B cell (primary cell): ENCODE data around the gene COL4A6. TPM values are rescaled to one million over a fixed set of nuclear protein-coding genes. Genes with fewer than 3 reads are reported as not detected.

ENCODE experiments used
- ATAC-seq: fragments of 200-7000 bp; cut with Tn5 transposase; one replicate; pipeline ENCODE4 v1.10.0; 2021; ENCODE audit warnings: low read depth, mild to moderate bottlenecking, moderate number of reproducible peaks, moderate library complexity
- CTCF ChIA-PET: fragments of 350-600 bp; sonication (Branson Sonifier 250); formaldehyde crosslinking; loops from one replicate; lab custom pipeline; 2021; ENCODE audit warnings: antibody characterized with exemption, inconsistent platforms; lab: Charles Lee
- POLR2A ChIA-PET: fragments of 350-600 bp; sonication (Branson Sonifier 250); formaldehyde crosslinking; loops from one replicate; lab custom pipeline; 2021; ENCODE audit warnings: antibody characterized with exemption; lab: Charles Lee
- DNase-seq: peaks from one replicate; pipeline ENCODE4 v3.0.0; 2013
- H2AFZ ChIP-seq: 2 replicates; pipeline ENCODE4 v1.6.1; 2012; ENCODE audit warnings: mild to moderate bottlenecking, low read depth, low read length; ENCODE audit not compliant: insufficient read depth, poor library complexity, severe bottlenecking
- H3K27ac ChIP-seq, 2 donors: 1 replicate in 1 of 2; 2 replicates in 1 of 2; pipeline ENCODE4 v1.5.1; 2012 to 2013; ENCODE audit warnings: low read length in 2 of 2, mild to moderate bottlenecking in 2 of 2, moderate library complexity in 1 of 2
- H3K27me3 ChIP-seq, 4 experiments: fragments of 200-600 bp in 1 of 4; sonication (generic) in 1 of 4; replicated peaks in 1 of 4; 1 replicate in 2 of 4; 2 replicates in 2 of 4; pipeline versions ENCODE4 v1.6.1 to v1.7.0; 2013 to 2016; ENCODE audit warnings: low read length in 3 of 4, mild to moderate bottlenecking in 2 of 4, mixed read lengths in 1 of 4, moderate library complexity in 1 of 4; ENCODE audit not compliant: insufficient read depth in 4 of 4, control insufficient read depth in 3 of 4; ENCODE audit errors: control extremely low read depth in 1 of 4
- H3K36me3 ChIP-seq, 2 experiments: replicated peaks in 1 of 2; 1 replicate in 1 of 2; 2 replicates in 1 of 2; pipeline versions ENCODE4 v1.6.1 to v1.7.1; 2013; ENCODE audit warnings: low read length in 1 of 2; ENCODE audit not compliant: insufficient read depth in 2 of 2, control insufficient read depth in 1 of 2; ENCODE audit errors: control extremely low read depth in 1 of 2, extremely low read depth in 1 of 2
- H3K4me1 ChIP-seq, 2 donors: fragments of 200-600 bp in 1 of 2; sonication (generic) in 1 of 2; 1 replicate in 1 of 2; 2 replicates in 1 of 2; pipeline versions ENCODE4 v1.5.1 to v1.6.1; 2013 to 2017; ENCODE audit warnings: low read length in 2 of 2; ENCODE audit not compliant: control insufficient read depth in 2 of 2, insufficient read depth in 2 of 2
- H3K4me2 ChIP-seq: replicated peaks from 2 replicates; pipeline ENCODE3; 2012; ENCODE audit warnings: mild to moderate bottlenecking, low read depth, low read length; ENCODE audit not compliant: poor library complexity, severe bottlenecking
- H3K4me3 ChIP-seq, 5 experiments: fragments of 200-600 bp in 1 of 5; sonication (generic) in 1 of 5; 1 replicate in 3 of 5; 2 replicates in 2 of 5; pipeline versions ENCODE4 v1.5.1 to v1.7.0; 2011 to 2016; ENCODE audit warnings: low read length in 4 of 5, mild to moderate bottlenecking in 4 of 5, low read depth in 2 of 5, control low read depth in 1 of 5, moderate library complexity in 1 of 5; ENCODE audit not compliant: insufficient read depth in 1 of 5; ENCODE audit errors: control extremely low read depth in 1 of 5, extremely low read depth in 1 of 5
- H3K79me2 ChIP-seq: fragments of 200-600 bp; sonication (generic); one replicate; pipeline ENCODE4 v1.6.0; 2016; ENCODE audit warnings: low read length; ENCODE audit not compliant: control insufficient read depth, insufficient read depth
- H3K9ac ChIP-seq: fragments of 200-600 bp; sonication (generic); 2 replicates; pipeline ENCODE4 v1.6.1; 2017; ENCODE audit warnings: mild to moderate bottlenecking, low read length, moderate library complexity
- H3K9me3 ChIP-seq, 3 donors: one replicate each; pipeline versions ENCODE4 v1.6.1 to v1.7.1; 2013; ENCODE audit warnings: low read length in 2 of 3; ENCODE audit not compliant: control insufficient read depth in 2 of 3, insufficient read depth in 1 of 3; ENCODE audit errors: control extremely low read depth in 1 of 3
- H4K20me1 ChIP-seq: 2 replicates; pipeline ENCODE4 v1.6.0; 2012; ENCODE audit warnings: mild to moderate bottlenecking, low read length; ENCODE audit not compliant: insufficient read depth, control insufficient read depth, poor library complexity, severe bottlenecking
- H3K27ac Mint-ChIP-seq: one replicate; pipeline ENCODE4 v1.8.0; 2021; ENCODE audit warnings: mixed read lengths
- H3K27me3 Mint-ChIP-seq: one replicate; pipeline ENCODE4 v1.8.0; 2021; ENCODE audit warnings: mixed read lengths
- H3K4me1 Mint-ChIP-seq: one replicate; pipeline ENCODE4 v1.8.0; 2021; ENCODE audit warnings: mixed read lengths
- H3K4me3 Mint-ChIP-seq: one replicate; pipeline ENCODE4 v1.8.0; 2021; ENCODE audit warnings: mixed read lengths
- H3K9me3 Mint-ChIP-seq: one replicate; pipeline ENCODE4 v1.8.0; 2022; ENCODE audit warnings: mixed read lengths; ENCODE audit not compliant: insufficient read depth
- EZH2 ChIP-seq: IDR thresholded peaks from 2 replicates; pipeline ENCODE4 v1.6.1; 2012; ENCODE audit warnings: borderline replicate concordance, low read depth, mild to moderate bottlenecking, moderate library complexity, low read length; ENCODE audit not compliant: insufficient read depth, poor library complexity, severe bottlenecking
- WGBS: methylation state at CpG from one replicate; pipeline ENCODE4 v1.1.5; 2013; ENCODE audit warnings: missing lambda C conversion rate; ENCODE audit not compliant: insufficient coverage; 5-methylcytosine and 5-hydroxymethylcytosine counted together
- intact Hi-C: fragments of 100-400 bp; cut with micrococcal nuclease; formaldehyde crosslinking; loops from one replicate; pipeline ENCODE4 v1.10.0; 2022
- polyA plus RNA-seq: library from polyadenylated mRNA; depleted of rRNA; stranded (reverse); fragments of >200 nt; gene quantifications from 2 replicates; pipeline ENCODE4 v1.2.3, GENCODE V29; 2012
- total RNA-seq, 2 donors: library from RNA; stranded (reverse); fragments of 120-200 nt in 1 of 2; gene quantifications; 1 replicate in 1 of 2; 2 replicates in 1 of 2; pipeline versions ENCODE4 v1.2.3 to v1.2.4, GENCODE V29; 2013 to 2022
- TF ChIP-seq, protein P1 (sequence below): fragments of 200-600 bp; IDR thresholded peaks from one replicate; pipeline ENCODE4 v1.8.0; 2022; ENCODE audit warnings: antibody characterized with exemption, mild to moderate bottlenecking

The COL4A6 gene
- total and polyA plus RNA-seq, 2 donors (not counting 1 experiment from before 2014, with no cell fraction given), result not detected

DNA sequence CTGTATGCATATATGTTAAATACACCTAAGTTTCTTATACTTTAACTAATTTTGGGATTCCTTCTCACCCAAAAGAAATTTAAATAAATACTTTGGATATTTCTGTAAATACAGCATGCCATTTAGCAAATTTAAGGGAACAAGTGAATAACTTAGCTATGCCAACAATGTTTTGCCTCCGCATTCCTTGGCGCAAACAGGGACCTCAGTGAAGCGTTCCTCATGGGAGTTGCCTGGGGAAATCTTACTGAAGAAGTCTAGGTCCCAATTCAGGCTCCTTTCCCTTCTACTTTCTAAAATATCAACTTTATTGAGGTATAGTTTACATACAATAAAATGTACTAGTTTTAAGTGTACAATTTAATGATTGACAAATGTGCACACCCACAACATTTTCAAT, 26.4 kb upstream of the COL4A6 start:
- H3K36me3 ChIP-seq, result no peaks in the 10 kb centered on the region
- ChIA-PET CTCF (no interaction called here), POLR2A (no interaction called here)
- H3K4me1 ChIP-seq, result no peaks in the 10 kb centered on the region
- H3K9me3 ChIP-seq, result no peaks in the 10 kb centered on the region
- no peaks in the 10 kb centered on the region for H4K20me1 ChIP-seq
- H3K27ac ChIP-seq, result no peak overlapping the region
- H3K79me2 ChIP-seq, result no peaks in the 10 kb centered on the region
- WGBS, result no CpG with 5 or more reads among the region's 3 CpGs
- no peak overlapping the region for H2AFZ ChIP-seq
- H3K4me3 ChIP-seq, result no peak overlapping the region
- Mint-ChIP-seq H3K4me3 (no peak overlapping the region), H3K27me3 (no peaks in the 10 kb centered on the region), H3K9me3 (no peaks in the 10 kb centered on the region), H3K27ac (no peak overlapping the region), H3K4me1 (no peaks in the 10 kb centered on the region)
- H3K27me3 ChIP-seq, result no peaks in the 10 kb centered on the region
- H3K9ac ChIP-seq, result no peak overlapping the region
- ATAC-seq (no peak), DNase-seq (no peak)
- TF ChIP-seq EZH2, result no peak
- TF ChIP-seq, protein P1, sequence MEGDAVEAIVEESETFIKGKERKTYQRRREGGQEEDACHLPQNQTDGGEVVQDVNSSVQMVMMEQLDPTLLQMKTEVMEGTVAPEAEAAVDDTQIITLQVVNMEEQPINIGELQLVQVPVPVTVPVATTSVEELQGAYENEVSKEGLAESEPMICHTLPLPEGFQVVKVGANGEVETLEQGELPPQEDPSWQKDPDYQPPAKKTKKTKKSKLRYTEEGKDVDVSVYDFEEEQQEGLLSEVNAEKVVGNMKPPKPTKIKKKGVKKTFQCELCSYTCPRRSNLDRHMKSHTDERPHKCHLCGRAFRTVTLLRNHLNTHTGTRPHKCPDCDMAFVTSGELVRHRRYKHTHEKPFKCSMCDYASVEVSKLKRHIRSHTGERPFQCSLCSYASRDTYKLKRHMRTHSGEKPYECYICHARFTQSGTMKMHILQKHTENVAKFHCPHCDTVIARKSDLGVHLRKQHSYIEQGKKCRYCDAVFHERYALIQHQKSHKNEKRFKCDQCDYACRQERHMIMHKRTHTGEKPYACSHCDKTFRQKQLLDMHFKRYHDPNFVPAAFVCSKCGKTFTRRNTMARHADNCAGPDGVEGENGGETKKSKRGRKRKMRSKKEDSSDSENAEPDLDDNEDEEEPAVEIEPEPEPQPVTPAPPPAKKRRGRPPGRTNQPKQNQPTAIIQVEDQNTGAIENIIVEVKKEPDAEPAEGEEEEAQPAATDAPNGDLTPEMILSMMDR, result no peak
- no peak overlapping the region for H3K4me2 ChIP-seq
- intact Hi-C loops, result no loop called here

DNA sequence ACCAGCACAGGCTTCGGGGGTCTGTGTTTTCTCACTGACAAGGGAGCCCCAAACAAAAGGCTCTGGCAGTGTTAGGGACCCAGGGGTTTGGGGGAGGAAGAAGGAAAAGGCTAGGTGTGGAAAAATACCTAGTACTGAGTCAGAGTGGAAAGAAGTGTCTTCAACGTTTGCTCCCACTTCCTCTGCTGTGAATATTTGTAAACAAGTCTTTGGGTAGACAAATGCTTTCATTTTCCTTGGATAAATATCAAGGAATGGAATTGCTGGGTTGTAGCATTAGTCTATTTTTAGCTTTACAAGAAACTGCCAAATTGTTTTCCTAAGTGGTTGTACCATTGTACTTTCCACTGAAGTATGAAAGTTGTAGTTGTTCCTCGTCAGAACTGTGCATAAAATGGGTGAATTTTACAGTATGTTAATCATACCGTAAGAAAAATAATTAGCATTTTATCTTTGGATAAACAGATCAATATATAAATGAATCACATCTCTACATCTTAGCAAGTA, 18.8 kb upstream of the COL4A6 start:
- H3K4me1 Mint-ChIP-seq, result no peaks in the 10 kb centered on the region

More for the DNA sequence above, 18.8 kb upstream of the COL4A6 start:
- Histone ChIP-seq H3K36me3 (no peaks in the 10 kb centered on the region), H4K20me1 (no peaks in the 10 kb centered on the region), H3K4me1 (no peaks in the 10 kb centered on the region), H3K9ac (no peak overlapping the region), H3K27ac (no peak overlapping the region), H3K4me3 (no peak overlapping the region), H3K4me2 (no peak overlapping the region), H3K27me3 (no peaks in the 10 kb centered on the region), H3K9me3 (no peaks in the 10 kb centered on the region), H3K79me2 (no peaks in the 10 kb centered on the region), H2AFZ (no peak overlapping the region)
- no peak for ATAC-seq
- no peak overlapping the region for H3K4me3 Mint-ChIP-seq
- intact Hi-C loops, result no loop called here
- H3K27me3 Mint-ChIP-seq, result no peaks in the 10 kb centered on the region
- no peak overlapping the region for H3K27ac Mint-ChIP-seq
- H3K9me3 Mint-ChIP-seq, result peaks cover 3% of the 10 kb centered on the region
- no peak for TF ChIP-seq EZH2
- TF ChIP-seq, protein P1, result no peak
- CTCF ChIA-PET, result no interaction called here
- no CpG with 5 or more reads among the region's 4 CpGs for WGBS
- POLR2A ChIA-PET, result no interaction called here
- no peak for DNase-seq
